H9 (cell line): Measurements from ENCODE around the gene WDFY3. TPM values are rescaled to one million over a fixed set of nuclear protein-coding genes. Genes with fewer than 3 reads are reported as not detected.

Experiments
- DNase-seq: peaks from one replicate; pipeline ENCODE4 v3.0.0-alpha.2; 2017
- H2AFZ ChIP-seq: one replicate; pipeline ENCODE4 v1.6.1; 2013; ENCODE audit warnings: mild to moderate bottlenecking, low read length, control low read depth, moderate library complexity
- H2AK5ac ChIP-seq: 2 replicates; pipeline ENCODE4 v1.6.1; 2013; ENCODE audit warnings: low read length, control low read depth, mixed read lengths; ENCODE audit not compliant: insufficient read length
- H2BK120ac ChIP-seq: one replicate; pipeline ENCODE4 v1.6.1; 2013; ENCODE audit warnings: low read depth, mild to moderate bottlenecking, low read length, control low read depth, inconsistent platforms; ENCODE audit not compliant: poor library complexity, severe bottlenecking
- H2BK12ac ChIP-seq: 2 replicates; pipeline ENCODE4 v1.6.1; 2013; ENCODE audit warnings: low read length, control low read depth, mixed read lengths, low read depth; ENCODE audit not compliant: insufficient read length
- H2BK15ac ChIP-seq: 2 replicates; pipeline ENCODE4 v1.6.1; 2013; ENCODE audit warnings: low read depth, low read length, control low read depth
- H2BK20ac ChIP-seq: one replicate; pipeline ENCODE4 v1.6.1; 2013; ENCODE audit warnings: low read depth, mild to moderate bottlenecking, low read length, control low read depth, inconsistent platforms; ENCODE audit not compliant: poor library complexity, severe bottlenecking
- H2BK5ac ChIP-seq: 2 replicates; pipeline ENCODE4 v1.6.1; 2013; ENCODE audit warnings: low read length, control low read depth, mixed read lengths; ENCODE audit not compliant: insufficient read length
- H3K14ac ChIP-seq: 2 replicates; pipeline ENCODE4 v1.6.1; 2013; ENCODE audit warnings: low read length, control low read depth; ENCODE audit not compliant: insufficient read depth
- H3K18ac ChIP-seq: 2 replicates; pipeline ENCODE4 v1.6.1; 2013; ENCODE audit warnings: low read depth, mild to moderate bottlenecking, mixed read lengths, low read length, control low read depth; ENCODE audit not compliant: insufficient read length
- H3K23ac ChIP-seq: 2 replicates; pipeline ENCODE4 v1.6.1; 2013; ENCODE audit warnings: low read length, control low read depth, mixed read lengths, low read depth; ENCODE audit not compliant: insufficient read length
- H3K23me2 ChIP-seq: 2 replicates; pipeline ENCODE4 v1.6.1; 2013; ENCODE audit warnings: low read depth, mild to moderate bottlenecking, mixed read lengths, low read length, control low read depth; ENCODE audit not compliant: insufficient read length, poor library complexity, severe bottlenecking
- H3K27ac ChIP-seq: 2 replicates; pipeline ENCODE4 v1.5.1; 2013; ENCODE audit warnings: low read length, control low read depth, mixed read lengths, low read depth; ENCODE audit not compliant: insufficient read length
- H3K27me3 ChIP-seq: 2 replicates; pipeline ENCODE4 v1.6.1; 2013; ENCODE audit warnings: low read length, control low read depth, inconsistent platforms; ENCODE audit not compliant: insufficient read depth
- H3K4ac ChIP-seq: 2 replicates; pipeline ENCODE4 v1.6.1; 2013; ENCODE audit warnings: low read depth, mild to moderate bottlenecking, control low read depth, inconsistent platforms, low read length, moderate library complexity
- H3K4me1 ChIP-seq: 2 replicates; pipeline ENCODE4 v1.6.1; 2013; ENCODE audit warnings: low read length, control low read depth, inconsistent platforms; ENCODE audit not compliant: insufficient read depth
- H3K4me2 ChIP-seq: 2 replicates; pipeline ENCODE4 v1.6.1; 2013; ENCODE audit warnings: low read length, control low read depth, mixed read lengths; ENCODE audit not compliant: insufficient read length, insufficient read depth
- H3K56ac ChIP-seq: 2 replicates; pipeline ENCODE4 v1.6.1; 2013; ENCODE audit warnings: low read depth, mild to moderate bottlenecking, mixed read lengths, low read length, control low read depth; ENCODE audit not compliant: insufficient read length
- H3K79me1 ChIP-seq: 2 replicates; pipeline ENCODE4 v1.6.1; 2013; ENCODE audit warnings: low read depth, mild to moderate bottlenecking, moderate library complexity, low read length, control low read depth, inconsistent platforms; ENCODE audit not compliant: insufficient read depth, poor library complexity, severe bottlenecking
- H3K79me2 ChIP-seq: 2 replicates; pipeline ENCODE4 v1.6.1; 2013; ENCODE audit warnings: low read length, control low read depth, inconsistent platforms; ENCODE audit not compliant: insufficient read depth
- H3K9ac ChIP-seq: 2 replicates; pipeline ENCODE4 v1.6.1; 2013; ENCODE audit warnings: low read length, control low read depth, mixed read lengths; ENCODE audit not compliant: insufficient read length; ENCODE audit errors: extremely low read depth
- H3K9me3 ChIP-seq: one replicate; pipeline ENCODE4 v1.6.1; 2013; ENCODE audit warnings: low read depth, low read length, inconsistent platforms; ENCODE audit not compliant: control insufficient read depth
- H3T11ph ChIP-seq: one replicate; pipeline ENCODE4 v1.6.1; 2013; ENCODE audit warnings: mild to moderate bottlenecking, low read length, control low read depth, inconsistent platforms
- H4K20me1 ChIP-seq: one replicate; pipeline ENCODE4 v1.6.1; 2013; ENCODE audit not compliant: control insufficient read depth, insufficient read length, insufficient read depth
- H4K5ac ChIP-seq: 2 replicates; pipeline ENCODE4 v1.6.1; 2013; ENCODE audit warnings: low read depth, mild to moderate bottlenecking, mixed read lengths, low read length, control low read depth; ENCODE audit not compliant: insufficient read length
- H4K8ac ChIP-seq: replicated peaks from 2 replicates; pipeline ENCODE4 v1.6.1; 2013; ENCODE audit warnings: low read length, control low read depth, mixed read lengths, low read depth; ENCODE audit not compliant: insufficient read length
- H4K91ac ChIP-seq: 2 replicates; pipeline ENCODE4 v1.6.1; 2013; ENCODE audit warnings: low read depth, mild to moderate bottlenecking, moderate library complexity, mixed read lengths, low read length, control low read depth; ENCODE audit not compliant: insufficient read length
- H3K27ac Mint-ChIP-seq, 3 experiments: 2 replicates in 2 of 3; 3 replicates in 1 of 3; pipeline ENCODE4 v1.8.0; 2020 to 2021; ENCODE audit warnings: mixed read lengths in 3 of 3, mild to moderate bottlenecking in 1 of 3, moderate library complexity in 1 of 3
- H3K27me3 Mint-ChIP-seq: 2 replicates; pipeline ENCODE4 v1.8.0; 2021; ENCODE audit warnings: low read depth, mild to moderate bottlenecking, moderate library complexity, mixed read lengths
- H3K36me3 Mint-ChIP-seq, 3 experiments: 2 replicates in 2 of 3; 3 replicates in 1 of 3; pipeline ENCODE4 v1.8.0; 2020 to 2021; ENCODE audit warnings: low read depth in 3 of 3, mixed read lengths in 3 of 3; ENCODE audit not compliant: insufficient read depth in 1 of 3
- H3K4me1 Mint-ChIP-seq, 2 experiments: 2 replicates each; pipeline ENCODE4 v1.8.0; 2020; ENCODE audit warnings: mixed read lengths in 2 of 2
- H3K4me3 Mint-ChIP-seq, 2 experiments: 2 replicates in 1 of 2; 3 replicates in 1 of 2; pipeline ENCODE4 v1.8.0; 2020 to 2021; ENCODE audit warnings: mild to moderate bottlenecking in 2 of 2, mixed read lengths in 2 of 2, moderate library complexity in 1 of 2
- H3K9me3 Mint-ChIP-seq, 2 experiments: 2 replicates in 1 of 2; 3 replicates in 1 of 2; pipeline ENCODE4 v1.8.0; 2020; ENCODE audit warnings: mild to moderate bottlenecking in 2 of 2, mixed read lengths in 2 of 2, moderate library complexity in 1 of 2
- CTCF ChIP-seq: fragments of 200-600 bp; sonication (generic); conservative IDR thresholded peaks from 3 replicates; pipeline ENCODE4 v1.8.0; 2021; ENCODE audit warnings: antibody characterized with exemption, mild to moderate bottlenecking
- WGBS: extraction: QIAGEN DNeasy Blood & Tissue Kit; methylation state at CpG from one replicate; pipeline ENCODE4 v1.1.7; 2013; ENCODE audit warnings: missing lambda C conversion rate, low lambda C conversion rate, mixed read lengths; ENCODE audit not compliant: insufficient read length; ENCODE audit errors: extremely low coverage; 5-methylcytosine and 5-hydroxymethylcytosine counted together
- total RNA-seq: library from RNA; stranded (reverse); gene quantifications from 2 replicates; pipeline ENCODE4 v1.2.1, GENCODE V29; 2021

The WDFY3 gene
- total RNA-seq, 1 experiment from 2014 or later = 54.6 TPM

GRCh38 chr4:84710548-84710947 lies 255.9 kb downstream of the WDFY3 start:
- Histone ChIP-seq H3K4me2 (no peak overlapping the region), H3K9ac (no peak overlapping the region), H2BK20ac (no peak overlapping the region), H2BK12ac (no peak overlapping the region), H2BK5ac (no peak overlapping the region), H3K79me2 (no peaks in the 10 kb centered on the region), H2BK120ac (no peak overlapping the region), H3K27ac (no peak overlapping the region), H4K5ac (no peak overlapping the region), H3K4ac (no peak overlapping the region), H2AFZ (no peak overlapping the region), H3T11ph (no peak overlapping the region), H2BK15ac (no peak overlapping the region), H3K9me3 (no peaks in the 10 kb centered on the region), H3K23ac (no peak overlapping the region), H3K4me1 (no peaks in the 10 kb centered on the region), H4K8ac (no peak overlapping the region), H4K91ac (no peak overlapping the region), H3K18ac (no peak overlapping the region), H3K27me3 (no peaks in the 10 kb centered on the region), H4K20me1 (no peaks in the 10 kb centered on the region), H2AK5ac (no peak overlapping the region), H3K79me1 (no peaks in the 10 kb centered on the region), H3K56ac (no peak overlapping the region), H3K14ac (no peak overlapping the region), H3K23me2 (no peaks in the 10 kb centered on the region)
- H3K27me3 Mint-ChIP-seq = no peaks in the 10 kb centered on the region
- no peak overlapping the region for H3K27ac Mint-ChIP-seq
- H3K4me3 Mint-ChIP-seq = no peak overlapping the region
- H3K36me3 Mint-ChIP-seq = peaks cover 24 to 67% (median 62%) of the 10 kb centered on the region in 3 experiments; a peak in 6 of 7 replicates
- peaks cover 0 to 5% of the 10 kb centered on the region in 2 experiments; a peak in 1 of 4 replicates for H3K4me1 Mint-ChIP-seq
- no peak for TF ChIP-seq CTCF
- WGBS = no CpG with 5 or more reads among the region's 3 CpGs
- no peak for DNase-seq
- peaks cover 0 to 3% of the 10 kb centered on the region in 2 experiments; a peak in 1 of 5 replicates for H3K9me3 Mint-ChIP-seq
